GM12878 (cell line): ENCODE results near the gene YARS1. TPM values are rescaled to one million over a fixed set of nuclear protein-coding genes. Genes with fewer than 3 reads are reported as not detected.

Experiments used
- ATAC-seq: fragments of 200-7000 bp; cut with Tn5 transposase; 3 replicates; pipeline ENCODE4 v1.9.1; 2020; ENCODE audit warnings: mild to moderate bottlenecking, moderate library complexity
- BruUV-seq: library from RNA; stranded (reverse); fragments of 400-500 nt; replicated peaks from 2 replicates; lab custom pipeline; 2021; lab: Mats Ljungman, UMichigan
- CTCF ChIA-PET: fragments of 300-600 bp; sonication (Branson Sonifier 250); formaldehyde crosslinking; extraction: SDS; loops from one replicate; lab custom pipeline; 2021; ENCODE audit warnings: inconsistent platforms; lab: Yijun Ruan, JAX
- POLR2A ChIA-PET: fragments of 350-600 bp; formaldehyde crosslinking; extraction: SDS; loops from one replicate; lab custom pipeline; 2021; ENCODE audit warnings: inconsistent platforms; lab: Charles Lee
- RAD21 ChIA-PET: fragments of 300-600 bp; sonication (Branson Sonifier 250); formaldehyde crosslinking; loops from one replicate; lab custom pipeline; 2023; ENCODE audit warnings: antibody characterized with exemption; ENCODE audit not compliant: unreplicated experiment; lab: Charles Lee
- SMC1A ChIA-PET: fragments of 300-600 bp; sonication (Branson Sonifier 250); formaldehyde crosslinking; loops from one replicate; lab custom pipeline; 2023; ENCODE audit not compliant: unreplicated experiment, uncharacterized antibody; lab: Charles Lee
- DNase-seq: peaks from one replicate; pipeline ENCODE4 v3.0.0-alpha.2; 2011; ENCODE audit warnings: low read depth, low spot score
- FAIRE-seq: peaks from 3 replicates; lab custom pipeline; 2011; peaks lifted over from hg19 to GRCh38; lab: Jason Lieb, UNC
- H2AFZ ChIP-seq: 2 replicates; pipeline ENCODE4 v1.6.0; 2011; ENCODE audit warnings: low read depth, low read length, control low read depth; ENCODE audit not compliant: control insufficient read depth
- H3K27ac ChIP-seq: 2 replicates; pipeline ENCODE4 v1.5.1; 2011; ENCODE audit warnings: control low read depth; ENCODE audit not compliant: control insufficient read depth, insufficient read depth
- H3K27me3 ChIP-seq, 2 experiments: replicated peaks in 1 of 2; 2 replicates each; pipeline versions ENCODE4 v1.6.0 to v1.6.1; 2011; ENCODE audit warnings: low read length in 1 of 2; ENCODE audit not compliant: control insufficient read depth in 2 of 2, insufficient read depth in 2 of 2
- H3K36me3 ChIP-seq, 2 experiments: 2 replicates each; pipeline ENCODE4 v1.5.1; 2011; ENCODE audit warnings: low read length in 1 of 2; ENCODE audit not compliant: control insufficient read depth in 2 of 2, insufficient read depth in 2 of 2
- H3K4me1 ChIP-seq: 2 replicates; pipeline ENCODE4 v1.6.1; 2011; ENCODE audit warnings: mild to moderate bottlenecking, low read length, moderate library complexity, mixed read lengths; ENCODE audit not compliant: control insufficient read depth, insufficient read depth
- H3K4me2 ChIP-seq: 2 replicates; pipeline ENCODE4 v1.6.0; 2011; ENCODE audit warnings: control low read depth; ENCODE audit not compliant: control insufficient read depth, insufficient read depth
- H3K4me3 ChIP-seq: fragments of 200-600 bp; sonication (generic); 2 replicates; pipeline ENCODE4 v1.5.1; 2016
- H3K79me2 ChIP-seq: 2 replicates; pipeline ENCODE4 v1.6.0; 2011; ENCODE audit warnings: low read length; ENCODE audit not compliant: control insufficient read depth, insufficient read depth
- H3K9ac ChIP-seq: 2 replicates; pipeline ENCODE4 v1.8.0; 2011; ENCODE audit warnings: low read length, control low read depth, mixed read lengths; ENCODE audit not compliant: control insufficient read depth, insufficient read depth
- H3K9me3 ChIP-seq: replicated peaks from 3 replicates; pipeline ENCODE4 v1.5.1; 2011; ENCODE audit warnings: mild to moderate bottlenecking, low read length; ENCODE audit not compliant: control insufficient read depth, insufficient read depth
- H4K20me1 ChIP-seq: 2 replicates; pipeline ENCODE4 v1.6.0; 2011; ENCODE audit not compliant: control insufficient read depth, insufficient read depth
- BMI1 ChIP-seq: fragments of 450-650 bp; IDR thresholded peaks from 2 replicates; pipeline ENCODE4 v1.6.1; 2016; ENCODE audit warnings: mild to moderate bottlenecking, moderate library complexity, borderline replicate concordance
- CBX5 ChIP-seq: sonication (generic); IDR thresholded peaks from 2 replicates; pipeline ENCODE4 v1.6.1; 2016; ENCODE audit warnings: low read depth, moderate library complexity, mild to moderate bottlenecking, inconsistent platforms
- FOXM1 ChIP-seq: IDR thresholded peaks from 2 replicates; pipeline ENCODE4 v1.6.1; 2012; ENCODE audit warnings: low read depth, mild to moderate bottlenecking, inconsistent platforms, low read length, moderate library complexity
- IKZF1 ChIP-seq: fragments of 450-650 bp; conservative IDR thresholded peaks from 2 replicates; pipeline ENCODE4 v1.6.1; 2017; ENCODE audit warnings: antibody characterized with exemption, mild to moderate bottlenecking
- MXI1 ChIP-seq: fragments of 150-350 bp; IDR thresholded peaks from 2 replicates; pipeline ENCODE4 v1.6.1; 2011; ENCODE audit warnings: low read depth, mild to moderate bottlenecking, inconsistent platforms, low read length, improper control_type of control experiment
- NFYB ChIP-seq: IDR thresholded peaks from 2 replicates; pipeline ENCODE4 v1.6.1; 2011; ENCODE audit warnings: low read depth, mild to moderate bottlenecking, low read length, improper control_type of control experiment, moderate library complexity; ENCODE audit not compliant: insufficient read depth
- NR2C1 ChIP-seq: fragments of 450-650 bp; IDR thresholded peaks from 2 replicates; pipeline ENCODE4 v1.6.1; 2017; ENCODE audit warnings: antibody characterized with exemption, mild to moderate bottlenecking, moderate library complexity
- NRF1 ChIP-seq: conservative IDR thresholded peaks from 2 replicates; pipeline ENCODE4 v1.6.1; 2011; ENCODE audit warnings: mild to moderate bottlenecking, low read depth, low read length, improper control_type of control experiment
- PML ChIP-seq: IDR thresholded peaks from 2 replicates; pipeline ENCODE4 v1.6.1; 2012; ENCODE audit warnings: low read length, inconsistent platforms
- SMARCA5 ChIP-seq: fragments of 450-650 bp; IDR thresholded peaks from 2 replicates; pipeline ENCODE4 v1.6.1; 2017; ENCODE audit warnings: mild to moderate bottlenecking
- STAT3 ChIP-seq: IDR thresholded peaks from 2 replicates; pipeline ENCODE4 v1.6.1; 2011; ENCODE audit warnings: low read depth, low read length, improper control_type of control experiment
- YY1 ChIP-seq: IDR thresholded peaks from 2 replicates; pipeline ENCODE4 v1.6.1; 2011; ENCODE audit warnings: low read depth, mild to moderate bottlenecking, low read length
- ZNF24 ChIP-seq: fragments of 450-650 bp; IDR thresholded peaks from 2 replicates; pipeline ENCODE4 v1.6.1; 2017; ENCODE audit warnings: antibody characterized with exemption, mild to moderate bottlenecking
- WGBS: methylation state at CpG from one replicate; pipeline ENCODE4 v1.1.6; 2016; ENCODE audit warnings: low lambda C conversion rate; ENCODE audit not compliant: insufficient replicate concordance, insufficient coverage; ENCODE audit errors: missing lambda C conversion rate; 5-methylcytosine and 5-hydroxymethylcytosine counted together
- in situ Hi-C: fragments of 300-500 bp; cut with MboI; formaldehyde crosslinking; loops from 9 replicates; pipeline ENCODE4 v1.14.3; 2018; ENCODE audit warnings: mixed read lengths
- intact Hi-C: fragments of 100-400 bp; cut with micrococcal nuclease; formaldehyde crosslinking; loops from one replicate; pipeline ENCODE4 v1.14.2; 2022; ENCODE audit not compliant: unreplicated experiment
- polyA plus RNA-seq, 11 experiments: library from polyadenylated mRNA; depleted of rRNA in 4 of 11; unstranded in 6 of 11; stranded (reverse) in 5 of 11; fragments of >200 nt; fragmentation: Nextera tagmentation in 4 of 11; fragmentation: Illumina TruSeq in 1 of 11; extraction: Ambion mirVana in 4 of 11; extraction: Trizol in 1 of 11; gene quantifications; 1 replicate in 1 of 11; 2 replicates in 10 of 11; pipeline versions ENCODE4 v1.2.1 to v1.2.3, GENCODE V29; 2011 to 2016; ENCODE audit warnings: inconsistent platforms in 2 of 11, missing spikeins in 2 of 11, low read depth in 1 of 11
- total RNA-seq, 4 experiments: library from RNA; depleted of rRNA in 3 of 4; stranded (reverse); fragments of >200 nt in 3 of 4; fragmentation: Illumina TruSeq in 1 of 4; extraction: Trizol in 1 of 4; gene quantifications; 2 replicates each; pipeline versions ENCODE4 v1.2.1 to v1.2.3, GENCODE V29; 2013 to 2021
- TF ChIP-seq, protein P1 (sequence below): fragments of 150-350 bp; IDR thresholded peaks from 2 replicates; pipeline ENCODE4 v1.6.1; 2016; ENCODE audit warnings: low read depth, low read length

The YARS1 gene
- total and polyA plus RNA-seq, 10 of the 15 experiments (the other 5 are each of a cell fraction or from before 2014, with no cell fraction given): 39.9 to 202 (median 136) TPM

DNA sequence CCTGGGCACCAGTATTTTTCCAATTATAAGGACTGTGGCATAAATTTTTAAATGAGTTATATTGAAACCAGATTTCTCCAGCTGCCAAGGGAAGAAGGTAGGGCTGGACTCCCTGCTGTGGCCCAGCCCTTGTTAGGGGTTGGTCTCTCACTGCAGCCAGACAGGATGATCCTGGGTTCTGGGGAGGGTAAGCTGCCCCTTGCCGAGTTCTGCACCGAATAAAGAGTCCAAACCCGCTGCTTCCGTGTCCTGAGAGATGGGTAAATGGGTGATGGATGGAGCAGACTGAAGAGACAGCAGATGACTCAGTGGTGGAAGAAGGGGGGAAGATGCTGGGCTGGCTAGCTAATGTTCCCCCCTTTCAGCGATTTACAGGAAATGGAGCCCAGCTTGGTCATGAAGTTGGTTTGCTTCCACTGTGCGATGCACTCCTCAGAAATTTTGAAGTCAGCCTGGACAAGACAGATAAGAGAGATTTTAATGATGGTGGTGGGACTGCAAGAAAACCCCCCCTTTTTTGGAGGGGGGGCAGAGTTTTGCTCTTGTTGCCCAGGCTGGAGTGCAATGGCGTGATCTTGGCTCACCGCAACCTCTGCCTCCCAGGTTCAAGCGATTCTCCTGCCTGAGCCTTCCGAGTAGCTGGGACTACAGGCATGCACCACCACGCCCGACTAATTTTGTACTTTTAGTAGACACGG, 41.4 kb downstream of the YARS1 start:
- CTCF ChIA-PET: interaction anchor here (0.9 to 7.2 kb wide), 8 partner anchors 26 to 375 kb away, joined by 3 to 163 read pairs (median 4); no protein-coding TSS in a partner anchor
- intact Hi-C loops: no loop called here
- no peak overlapping the region for H3K4me2 ChIP-seq
- BruUV-seq: no TSS peak
- H3K27me3 ChIP-seq: no peaks in the 10 kb centered on the region
- POLR2A ChIA-PET: interaction anchor here (1.1 kb wide), 1 partner anchor 8 kb away, joined by 3 read pairs; no protein-coding TSS in a partner anchor
- TF ChIP-seq IKZF1 (no peak), PML (no peak), NFYB (no peak), MXI1 (no peak), SMARCA5 (no peak), BMI1 (no peak), STAT3 (no peak), YY1 (no peak), CBX5 (no peak), NRF1 (no peak), FOXM1 (no peak), ZNF24 (no peak), NR2C1 (no peak)
- TF ChIP-seq, protein P1, sequence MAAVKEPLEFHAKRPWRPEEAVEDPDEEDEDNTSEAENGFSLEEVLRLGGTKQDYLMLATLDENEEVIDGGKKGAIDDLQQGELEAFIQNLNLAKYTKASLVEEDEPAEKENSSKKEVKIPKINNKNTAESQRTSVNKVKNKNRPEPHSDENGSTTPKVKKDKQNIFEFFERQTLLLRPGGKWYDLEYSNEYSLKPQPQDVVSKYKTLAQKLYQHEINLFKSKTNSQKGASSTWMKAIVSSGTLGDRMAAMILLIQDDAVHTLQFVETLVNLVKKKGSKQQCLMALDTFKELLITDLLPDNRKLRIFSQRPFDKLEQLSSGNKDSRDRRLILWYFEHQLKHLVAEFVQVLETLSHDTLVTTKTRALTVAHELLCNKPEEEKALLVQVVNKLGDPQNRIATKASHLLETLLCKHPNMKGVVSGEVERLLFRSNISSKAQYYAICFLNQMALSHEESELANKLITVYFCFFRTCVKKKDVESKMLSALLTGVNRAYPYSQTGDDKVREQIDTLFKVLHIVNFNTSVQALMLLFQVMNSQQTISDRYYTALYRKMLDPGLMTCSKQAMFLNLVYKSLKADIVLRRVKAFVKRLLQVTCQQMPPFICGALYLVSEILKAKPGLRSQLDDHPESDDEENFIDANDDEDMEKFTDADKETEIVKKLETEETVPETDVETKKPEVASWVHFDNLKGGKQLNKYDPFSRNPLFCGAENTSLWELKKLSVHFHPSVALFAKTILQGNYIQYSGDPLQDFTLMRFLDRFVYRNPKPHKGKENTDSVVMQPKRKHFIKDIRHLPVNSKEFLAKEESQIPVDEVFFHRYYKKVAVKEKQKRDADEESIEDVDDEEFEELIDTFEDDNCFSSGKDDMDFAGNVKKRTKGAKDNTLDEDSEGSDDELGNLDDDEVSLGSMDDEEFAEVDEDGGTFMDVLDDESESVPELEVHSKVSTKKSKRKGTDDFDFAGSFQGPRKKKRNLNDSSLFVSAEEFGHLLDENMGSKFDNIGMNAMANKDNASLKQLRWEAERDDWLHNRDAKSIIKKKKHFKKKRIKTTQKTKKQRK: no peak
- H3K9me3 ChIP-seq: no peaks in the 10 kb centered on the region
- no peaks in the 10 kb centered on the region for H3K4me1 ChIP-seq
- RAD21 ChIA-PET: interaction anchor here (1.7 to 6.0 kb wide), 2 partner anchors 63 to 256 kb away, joined by 8 to 65 read pairs; no protein-coding TSS in a partner anchor
- H3K36me3 ChIP-seq: peaks cover 33 to 41% of the 10 kb centered on the region in 2 experiments
- H3K79me2 ChIP-seq: no peaks in the 10 kb centered on the region
- SMC1A ChIA-PET: interaction anchor here (1.2 to 5.1 kb wide), 5 partner anchors 42 to 254 kb away, joined by 3 to 37 read pairs (median 4); no protein-coding TSS in a partner anchor
- in situ Hi-C loops: no loop called here
- DNase-seq: no peak
- WGBS: 91% methylated on average over 13 of the region's 13 CpGs
- H3K4me3 ChIP-seq: no peak overlapping the region
- no peaks in the 10 kb centered on the region for H4K20me1 ChIP-seq
- H2AFZ ChIP-seq: no peak overlapping the region
- H3K27ac ChIP-seq: no peak overlapping the region
- H3K9ac ChIP-seq: no peak overlapping the region
- no peak for FAIRE-seq
- ATAC-seq: no peak
